Measurements from ENCODE around the gene HDAC1.

GRCh38 chr1:32307324-32307723 lies 15.4 kb downstream of the HDAC1 start:
- TF ChIP-seq CTCF (conservative IDR thresholded peaks at IDR 0.05; ENCODE audit: low read length) (no peak), EZH2phosphoT487 (IDR thresholded peaks at IDR 0.05; ENCODE audit: borderline replicate concordance, low read depth, low read length) (no peak)
